Measurements from ENCODE around the gene NXPH4.
A peak's percentile ranks its signal among the peaks of the same experiment; 100 is the strongest.

The NXPH4 gene

DNA sequence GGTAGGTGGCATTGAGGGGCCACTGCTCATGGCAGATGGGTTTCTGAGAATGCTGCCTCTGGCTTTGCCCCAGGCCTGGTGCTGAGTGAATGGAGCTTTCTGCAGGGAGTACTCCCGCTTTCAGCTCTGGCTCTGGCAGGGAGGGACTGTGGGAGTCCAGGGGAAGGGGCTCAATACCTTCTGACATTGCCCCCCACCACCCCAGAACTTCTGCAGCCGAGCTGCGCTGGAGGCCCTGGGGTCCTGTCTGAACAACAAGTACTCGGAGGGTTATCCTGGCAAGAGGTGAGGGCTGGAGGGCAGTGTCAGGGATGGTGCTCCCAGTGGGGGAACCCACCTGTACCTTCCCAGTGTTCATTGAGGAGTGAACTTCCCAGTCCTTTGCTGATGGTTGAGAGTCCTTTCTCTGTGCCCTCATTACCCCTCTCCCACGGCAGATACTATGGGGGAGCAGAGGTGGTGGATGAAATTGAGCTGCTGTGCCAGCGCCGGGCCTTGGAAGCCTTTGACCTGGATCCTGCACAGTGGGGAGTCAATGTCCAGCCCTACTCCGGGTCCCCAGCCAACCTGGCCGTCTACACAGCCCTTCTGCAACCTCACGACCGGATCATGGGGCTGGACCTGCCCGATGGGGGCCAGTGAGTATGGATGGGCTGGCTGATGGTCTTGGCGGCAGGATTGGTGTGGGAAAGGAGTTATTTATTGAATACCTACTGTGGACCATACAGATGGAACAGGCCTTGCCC lies 14.9 kb downstream of the NXPH4 start:
- H3K27ac ChIP-seq = peak overlapping the region; percentile 96
- TF ChIP-seq, protein P1, sequence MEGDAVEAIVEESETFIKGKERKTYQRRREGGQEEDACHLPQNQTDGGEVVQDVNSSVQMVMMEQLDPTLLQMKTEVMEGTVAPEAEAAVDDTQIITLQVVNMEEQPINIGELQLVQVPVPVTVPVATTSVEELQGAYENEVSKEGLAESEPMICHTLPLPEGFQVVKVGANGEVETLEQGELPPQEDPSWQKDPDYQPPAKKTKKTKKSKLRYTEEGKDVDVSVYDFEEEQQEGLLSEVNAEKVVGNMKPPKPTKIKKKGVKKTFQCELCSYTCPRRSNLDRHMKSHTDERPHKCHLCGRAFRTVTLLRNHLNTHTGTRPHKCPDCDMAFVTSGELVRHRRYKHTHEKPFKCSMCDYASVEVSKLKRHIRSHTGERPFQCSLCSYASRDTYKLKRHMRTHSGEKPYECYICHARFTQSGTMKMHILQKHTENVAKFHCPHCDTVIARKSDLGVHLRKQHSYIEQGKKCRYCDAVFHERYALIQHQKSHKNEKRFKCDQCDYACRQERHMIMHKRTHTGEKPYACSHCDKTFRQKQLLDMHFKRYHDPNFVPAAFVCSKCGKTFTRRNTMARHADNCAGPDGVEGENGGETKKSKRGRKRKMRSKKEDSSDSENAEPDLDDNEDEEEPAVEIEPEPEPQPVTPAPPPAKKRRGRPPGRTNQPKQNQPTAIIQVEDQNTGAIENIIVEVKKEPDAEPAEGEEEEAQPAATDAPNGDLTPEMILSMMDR (conservative IDR thresholded peaks at IDR 0.05) = no peak

DNA sequence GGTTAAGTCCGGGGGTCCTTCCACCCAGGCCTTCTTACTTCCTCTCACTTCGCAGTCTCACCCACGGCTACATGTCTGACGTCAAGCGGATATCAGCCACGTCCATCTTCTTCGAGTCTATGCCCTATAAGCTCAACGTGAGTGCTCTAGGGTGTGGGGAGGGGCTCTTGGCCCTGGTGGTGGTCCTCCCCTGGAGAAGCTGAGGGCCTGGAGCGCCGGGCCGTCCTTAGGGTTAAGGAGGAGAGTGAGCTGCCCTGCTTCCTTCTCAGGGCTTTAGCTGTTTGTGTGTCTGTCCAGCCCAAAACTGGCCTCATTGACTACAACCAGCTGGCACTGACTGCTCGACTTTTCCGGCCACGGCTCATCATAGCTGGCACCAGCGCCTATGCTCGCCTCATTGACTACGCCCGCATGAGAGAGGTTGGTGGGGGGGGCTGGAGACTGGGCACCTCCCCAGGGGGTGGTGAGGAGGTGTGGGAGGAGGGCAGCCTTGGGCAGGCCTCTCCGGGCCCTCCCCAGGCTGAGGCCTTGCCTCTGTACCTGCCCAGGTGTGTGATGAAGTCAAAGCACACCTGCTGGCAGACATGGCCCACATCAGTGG lies 15.7 kb downstream of the NXPH4 start:
- peak overlapping the region; percentile 96; the same call in 1 of the 2 replicates for H3K27ac ChIP-seq

DNA sequence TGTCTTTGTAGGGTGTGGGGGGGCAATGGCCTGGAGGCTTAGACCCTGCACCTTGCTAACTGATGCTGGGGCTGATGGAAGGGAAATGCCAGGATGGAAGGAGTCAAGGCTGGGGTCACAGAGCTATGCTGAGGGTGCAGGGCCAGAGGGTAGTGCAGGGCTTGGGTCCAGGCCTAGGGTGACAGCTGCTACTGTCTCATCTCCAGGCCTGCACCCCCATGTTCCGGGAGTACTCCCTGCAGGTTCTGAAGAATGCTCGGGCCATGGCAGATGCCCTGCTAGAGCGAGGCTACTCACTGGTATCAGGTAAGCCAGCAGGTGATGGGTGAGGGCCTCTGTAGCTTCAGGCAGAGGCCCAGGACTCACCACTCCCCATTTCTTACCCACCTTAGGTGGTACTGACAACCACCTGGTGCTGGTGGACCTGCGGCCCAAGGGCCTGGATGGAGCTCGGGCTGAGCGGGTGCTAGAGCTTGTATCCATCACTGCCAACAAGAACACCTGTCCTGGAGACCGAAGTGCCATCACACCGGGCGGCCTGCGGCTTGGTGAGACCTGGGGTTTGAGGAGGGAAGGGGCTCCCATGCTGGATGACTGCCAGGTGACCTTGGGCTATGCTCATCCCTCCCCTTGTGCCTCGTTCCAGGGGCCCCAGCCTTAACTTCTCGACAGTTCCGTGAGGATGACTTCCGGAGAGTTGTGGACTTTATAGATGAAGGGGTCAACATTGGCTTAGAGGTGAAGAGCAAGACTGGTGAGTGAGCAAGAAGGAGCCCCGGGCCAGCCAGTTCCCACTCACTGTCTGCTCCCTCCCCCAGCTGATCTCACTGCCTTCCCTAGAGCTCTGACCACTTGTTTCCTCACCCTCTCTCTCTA lies 17.0 kb downstream of the NXPH4 start:
- no peak overlapping the region; the same call in 1 of the 2 replicates for H3K27ac ChIP-seq
- TF ChIP-seq, protein P1 (conservative IDR thresholded peaks at IDR 0.05) = no peak

More for the DNA sequence above, 15.7 kb downstream of the NXPH4 start:
- TF ChIP-seq, protein P1 (conservative IDR thresholded peaks at IDR 0.05) = no peak

DNA sequence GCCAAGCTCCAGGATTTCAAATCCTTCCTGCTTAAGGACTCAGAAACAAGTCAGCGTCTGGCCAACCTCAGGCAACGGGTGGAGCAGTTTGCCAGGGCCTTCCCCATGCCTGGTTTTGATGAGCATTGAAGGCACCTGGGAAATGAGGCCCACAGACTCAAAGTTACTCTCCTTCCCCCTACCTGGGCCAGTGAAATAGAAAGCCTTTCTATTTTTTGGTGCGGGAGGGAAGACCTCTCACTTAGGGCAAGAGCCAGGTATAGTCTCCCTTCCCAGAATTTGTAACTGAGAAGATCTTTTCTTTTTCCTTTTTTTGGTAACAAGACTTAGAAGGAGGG lies 17.6 kb downstream of the NXPH4 start:
- H3K27ac ChIP-seq = no peak overlapping the region; the same call in 1 of the 2 replicates
- TF ChIP-seq, protein P1 (conservative IDR thresholded peaks at IDR 0.05) = no peak

DNA sequence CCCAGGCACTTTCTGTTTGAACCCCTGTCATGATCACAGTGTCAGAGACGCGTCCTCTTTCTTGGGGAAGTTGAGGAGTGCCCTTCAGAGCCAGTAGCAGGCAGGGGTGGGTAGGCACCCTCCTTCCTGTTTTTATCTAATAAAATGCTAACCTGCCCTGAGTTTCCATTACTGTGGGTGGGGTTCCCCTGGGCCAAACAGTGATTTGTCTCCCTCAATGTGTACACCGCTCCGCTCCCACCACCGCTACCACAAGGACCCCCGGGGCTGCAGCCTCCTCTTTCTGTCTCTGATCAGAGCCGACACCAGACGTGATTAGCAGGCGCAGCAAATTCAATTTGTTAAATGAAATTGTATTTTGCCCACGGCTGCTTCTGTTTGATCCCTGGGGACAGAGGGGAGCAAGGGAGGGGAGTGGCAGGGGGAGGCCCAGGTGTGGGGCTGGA lies 18.0 kb downstream of the NXPH4 start:
- TF ChIP-seq, protein P1 (conservative IDR thresholded peaks at IDR 0.05) = no peak
- H3K27ac ChIP-seq = no peak overlapping the region; the same call in 1 of the 2 replicates

DNA sequence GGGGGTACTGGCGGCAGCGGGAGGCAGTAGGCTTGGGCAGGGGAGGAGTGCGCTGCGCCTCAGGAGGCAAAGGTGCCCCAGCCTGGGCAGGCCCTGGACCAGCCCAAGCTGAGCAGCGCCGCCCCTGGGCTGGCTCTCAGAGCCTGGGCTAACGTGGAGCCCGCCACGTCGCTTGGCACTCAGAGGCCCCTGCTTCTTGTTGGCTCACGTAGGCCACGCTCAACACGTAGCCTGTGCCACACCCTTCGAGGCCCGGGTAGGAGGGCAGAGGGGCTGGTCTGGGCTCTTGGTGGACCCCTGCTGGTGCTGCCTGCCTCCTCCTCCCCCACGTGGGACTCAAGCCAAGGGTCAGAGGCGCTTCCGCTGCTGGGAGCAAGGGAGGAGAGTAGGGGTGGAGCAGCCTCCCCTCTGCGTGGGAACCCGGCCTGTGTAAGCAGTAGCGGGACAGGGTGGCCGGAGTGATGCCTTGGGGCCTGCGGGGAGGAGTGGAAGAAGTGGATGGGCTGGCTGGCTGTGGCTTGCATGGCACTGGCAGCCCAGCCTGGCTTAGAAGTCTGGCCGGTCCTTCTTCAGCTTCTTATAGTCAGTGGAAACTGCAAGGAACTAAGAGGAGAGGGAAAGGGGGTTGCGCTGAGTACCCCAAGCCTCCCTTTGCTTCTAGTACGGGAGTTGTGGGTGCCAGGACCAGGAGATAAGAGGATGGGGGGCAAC lies 18.6 kb downstream of the NXPH4 start:
- H3K27ac ChIP-seq = no peak overlapping the region
- TF ChIP-seq, protein P1 (conservative IDR thresholded peaks at IDR 0.05) = no peak
